ENCODE data around the gene ZNF462. TPM values are rescaled to one million over a fixed set of nuclear protein-coding genes. Genes with fewer than 3 reads are reported as not detected.

Gene ZNF462
- polyA plus RNA-seq, 2 of the 4 experiments (the other 2 are of a cell fraction) = 2.4 to 3.9 TPM

DNA sequence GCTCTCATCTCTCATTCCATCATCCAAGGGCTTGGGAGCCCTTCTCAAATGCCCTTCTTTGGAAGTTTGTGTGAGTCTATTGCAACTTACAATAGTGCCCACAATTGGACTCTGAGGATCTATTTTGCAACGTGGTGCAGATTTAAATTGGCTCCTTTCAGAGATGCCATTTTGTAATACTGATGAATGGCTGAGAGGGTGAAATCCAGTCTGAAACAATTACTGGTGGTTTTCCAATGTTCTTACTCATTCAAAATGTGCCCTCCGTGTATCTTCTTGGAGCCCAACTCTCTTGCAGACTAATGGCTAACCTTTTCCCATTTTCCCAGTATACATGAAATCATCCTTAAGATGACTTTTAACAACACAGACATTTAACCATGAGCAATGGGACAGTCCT lies 6.1 kb downstream of the ZNF462 start:
- FAIRE-seq (no peak), ATAC-seq (no peak), DNase-seq (ENCODE audit: low read depth in 1 of 2, low spot score in 1 of 2) (no peak)
- Histone ChIP-seq H3K4me3 (no peak overlapping the region), H3K9me3 (no peaks in the 10 kb centered on the region), H3K27ac (no peak overlapping the region), H3K4me2 (no peak overlapping the region), H3K4me1 (peaks cover 6% of the 10 kb centered on the region; the same call in 1 of the 3 replicates)
- CTCF ChIA-PET = interaction anchor here (1.2 kb wide), 1 partner anchor 269 kb away, joined by 5 read pairs; no protein-coding TSS in a partner anchor
- TF ChIP-seq ZNF302 (CRISPR knock-in tag; IDR thresholded peaks at IDR 0.05) = no peak
- TF ChIP-seq ZSCAN20 (CRISPR knock-in tag; IDR thresholded peaks at IDR 0.05) = no peak
- TF ChIP-seq CHD4 (IDR thresholded peaks at IDR 0.05; ENCODE audit: borderline replicate concordance) = no peak
- TF ChIP-seq KDM5A (IDR thresholded peaks at IDR 0.05) = no peak
- no peak for TF ChIP-seq RFX5 (IDR thresholded peaks at IDR 0.05)
- no peak for TF ChIP-seq SMC3 (IDR thresholded peaks at IDR 0.05)
- no peak for TF ChIP-seq NFE2L2 (conservative IDR thresholded peaks at IDR 0.05; ENCODE audit: low read length)
- TF ChIP-seq EHMT2 (IDR thresholded peaks at IDR 0.05; ENCODE audit: low read depth) = no peak
- TF ChIP-seq, protein P1, sequence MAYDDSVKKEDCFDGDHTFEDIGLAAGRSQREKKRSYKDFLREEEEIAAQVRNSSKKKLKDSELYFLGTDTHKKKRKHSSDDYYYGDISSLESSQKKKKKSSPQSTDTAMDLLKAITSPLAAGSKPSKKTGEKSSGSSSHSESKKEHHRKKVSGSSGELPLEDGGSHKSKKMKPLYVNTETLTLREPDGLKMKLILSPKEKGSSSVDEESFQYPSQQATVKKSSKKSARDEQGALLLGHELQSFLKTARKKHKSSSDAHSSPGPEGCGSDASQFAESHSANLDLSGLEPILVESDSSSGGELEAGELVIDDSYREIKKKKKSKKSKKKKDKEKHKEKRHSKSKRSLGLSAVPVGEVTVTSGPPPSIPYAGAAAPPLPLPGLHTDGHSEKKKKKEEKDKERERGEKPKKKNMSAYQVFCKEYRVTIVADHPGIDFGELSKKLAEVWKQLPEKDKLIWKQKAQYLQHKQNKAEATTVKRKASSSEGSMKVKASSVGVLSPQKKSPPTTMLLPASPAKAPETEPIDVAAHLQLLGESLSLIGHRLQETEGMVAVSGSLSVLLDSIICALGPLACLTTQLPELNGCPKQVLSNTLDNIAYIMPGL (CRISPR knock-in tag; IDR thresholded peaks at IDR 0.05; ENCODE audit: borderline replicate concordance) = no peak
- TF ChIP-seq ZFP36 (IDR thresholded peaks at IDR 0.05; ENCODE audit: borderline replicate concordance, partially characterized antibody) = no peak
- POLR2A ChIA-PET = no interaction called here
- 63% methylated on average over 2 of the region's 2 CpGs for WGBS (ENCODE audit: missing lambda C conversion rate)

DNA sequence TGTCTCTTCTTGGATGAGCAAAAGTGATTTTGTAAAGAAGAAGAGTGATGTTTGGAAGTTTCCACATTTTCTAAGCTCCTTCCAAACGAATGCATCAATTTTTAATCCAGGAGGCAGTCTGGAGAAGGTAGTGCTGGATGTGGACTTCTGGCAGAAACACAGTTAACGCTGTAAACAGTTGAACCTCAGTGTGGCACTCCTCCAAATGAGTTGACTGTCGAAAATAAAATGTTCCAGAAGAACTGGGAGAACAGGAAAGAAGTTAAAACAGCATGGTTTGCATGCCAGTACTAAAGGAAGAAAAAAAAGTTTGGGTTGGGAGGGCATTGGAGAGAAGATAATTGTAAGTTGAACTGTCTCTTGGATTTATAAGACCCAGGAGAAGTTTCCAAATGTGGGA lies 6.5 kb downstream of the ZNF462 start:
- POLR2A ChIA-PET = no interaction called here
- Histone ChIP-seq H3K4me1 (peaks cover 6% of the 10 kb centered on the region; the same call in 1 of the 3 replicates), H3K27ac (no peak overlapping the region), H3K4me3 (no peak overlapping the region), H3K4me2 (no peak overlapping the region), H3K9me3 (no peaks in the 10 kb centered on the region)
- 74% methylated on average over 3 of the region's 3 CpGs for WGBS (ENCODE audit: missing lambda C conversion rate)
- TF ChIP-seq NFE2L2 (conservative IDR thresholded peaks at IDR 0.05; ENCODE audit: low read length) (no peak), HDAC2 (IDR thresholded peaks at IDR 0.05) (no peak), ZNF302 (CRISPR knock-in tag; IDR thresholded peaks at IDR 0.05) (no peak), POLR2AphosphoS2 (conservative IDR thresholded peaks at IDR 0.05; ENCODE audit: low read length) (no peak), FOSL2 (IDR thresholded peaks at IDR 0.05) (no peak), FOSL2 (CRISPR knock-in tag; IDR thresholded peaks at IDR 0.05) (no peak), CEBPB (IDR thresholded peaks at IDR 0.05) (no peak), KDM1A (IDR thresholded peaks at IDR 0.05; ENCODE audit: low read depth) (no peak)
- TF ChIP-seq, protein P2, sequence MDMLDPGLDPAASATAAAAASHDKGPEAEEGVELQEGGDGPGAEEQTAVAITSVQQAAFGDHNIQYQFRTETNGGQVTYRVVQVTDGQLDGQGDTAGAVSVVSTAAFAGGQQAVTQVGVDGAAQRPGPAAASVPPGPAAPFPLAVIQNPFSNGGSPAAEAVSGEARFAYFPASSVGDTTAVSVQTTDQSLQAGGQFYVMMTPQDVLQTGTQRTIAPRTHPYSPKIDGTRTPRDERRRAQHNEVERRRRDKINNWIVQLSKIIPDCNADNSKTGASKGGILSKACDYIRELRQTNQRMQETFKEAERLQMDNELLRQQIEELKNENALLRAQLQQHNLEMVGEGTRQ (IDR thresholded peaks at IDR 0.05) = no peak
- ATAC-seq (no peak), FAIRE-seq (no peak), DNase-seq (ENCODE audit: low read depth in 1 of 2, low spot score in 1 of 2) (no peak)
- CTCF ChIA-PET = interaction anchor here (0.8 kb wide), 1 partner anchor 177 kb away, joined by 3 read pairs; no protein-coding TSS in a partner anchor

DNA sequence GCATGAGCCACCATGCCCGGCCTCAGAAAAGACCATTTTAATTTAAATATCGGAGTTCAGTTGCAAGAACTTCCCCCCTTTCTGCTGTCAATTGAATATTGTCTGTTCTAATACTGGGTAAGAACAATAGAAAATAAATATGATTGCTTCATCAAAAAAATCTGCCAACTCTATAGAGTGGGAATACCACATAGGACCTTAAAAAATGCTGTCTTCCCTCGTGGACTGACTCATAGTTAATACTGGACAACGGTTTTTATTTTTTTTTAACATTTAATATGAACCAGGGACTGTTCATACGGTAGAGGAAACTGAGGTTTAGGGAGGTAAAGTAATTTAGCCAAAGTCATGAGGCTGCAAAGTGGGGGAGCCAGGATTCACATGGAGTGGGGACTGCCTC lies 9.7 kb downstream of the ZNF462 start:
- no peak for ATAC-seq
- no peak overlapping the region for H3K4me3 ChIP-seq
- no peaks in the 10 kb centered on the region for H3K9me3 ChIP-seq
- H3K4me1 ChIP-seq = no peaks in the 10 kb centered on the region
- FAIRE-seq = no peak
- DNase-seq (ENCODE audit: low read depth in 1 of 2, low spot score in 1 of 2) = no peak
- WGBS (ENCODE audit: missing lambda C conversion rate) = 77% methylated on average over 5 of the region's 5 CpGs
- H3K4me2 ChIP-seq = no peak overlapping the region
- POLR2A ChIA-PET = no interaction called here
- TF ChIP-seq, protein P2 (IDR thresholded peaks at IDR 0.05) = no peak
- TF ChIP-seq TFCP2L1 (CRISPR knock-in tag; IDR thresholded peaks at IDR 0.05) (no peak), RFX5 (IDR thresholded peaks at IDR 0.05) (no peak), CBX2 (IDR thresholded peaks at IDR 0.05; ENCODE audit: borderline replicate concordance, low read depth) (no peak), FOSL2 (IDR thresholded peaks at IDR 0.05) (no peak), FOSL2 (CRISPR knock-in tag; IDR thresholded peaks at IDR 0.05) (no peak), ZSCAN20 (CRISPR knock-in tag; IDR thresholded peaks at IDR 0.05) (no peak), RARB (CRISPR knock-in tag; IDR thresholded peaks at IDR 0.05) (no peak), KDM5A (IDR thresholded peaks at IDR 0.05) (no peak)
- TF ChIP-seq, protein P1 (CRISPR knock-in tag; IDR thresholded peaks at IDR 0.05; ENCODE audit: borderline replicate concordance) = no peak
- CTCF ChIA-PET = interaction anchor here (0.9 kb wide), 1 partner anchor 8 kb away, joined by 3 read pairs; no protein-coding TSS in a partner anchor
- H3K27ac ChIP-seq = no peak overlapping the region
